SH-SY5Y (cell line): ENCODE measurements around the gene MYRIP.

Experiments
- GATA2 ChIP-seq: IDR thresholded peaks from 2 replicates; pipeline ENCODE4 v1.6.1; 2011; ENCODE audit warnings: mild to moderate bottlenecking, low read depth, low read length
- GATA3 ChIP-seq: IDR thresholded peaks from 2 replicates; pipeline ENCODE4 v1.6.1; 2011; ENCODE audit warnings: low read depth, mild to moderate bottlenecking, low read length, moderate library complexity

DNA sequence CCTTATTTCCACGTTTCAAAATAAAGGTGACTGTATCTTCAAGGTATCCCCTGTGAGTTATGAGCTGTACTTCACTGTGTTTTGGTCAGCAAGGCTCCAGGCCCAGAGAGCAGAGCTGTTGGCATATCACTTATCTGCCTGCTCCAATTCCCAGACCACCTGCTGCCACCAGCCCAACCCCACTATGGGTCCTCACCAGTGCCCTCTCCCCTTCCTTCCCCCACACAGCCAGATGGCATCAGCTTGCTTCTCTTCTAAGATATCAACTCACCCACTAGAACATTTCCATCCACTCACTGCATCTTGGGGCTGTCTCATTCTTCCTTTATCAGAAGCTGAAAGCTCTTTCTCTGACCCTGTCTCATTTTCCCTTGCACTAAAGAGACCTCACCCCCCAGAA lies 363.2 kb downstream of the MYRIP start:
- TF ChIP-seq GATA2 (no peak), GATA3 (no peak)
